BE2C (cell line): ENCODE results near the gene GPC6.
A peak's percentile ranks its signal among the peaks of the same experiment; 100 is the strongest.

ENCODE experiments used
- DNase-seq: peaks from one replicate; pipeline ENCODE4 v3.0.0-alpha.2; 2020
- H3K27me3 ChIP-seq: fragments of 250-450 bp; sonication (Bioruptor Pico); 2 replicates; pipeline ENCODE4 v1.5.1; 2020; ENCODE audit warnings: mild to moderate bottlenecking
- H3K36me3 ChIP-seq: fragments of 250-450 bp; sonication (Bioruptor Pico); 2 replicates; pipeline ENCODE4 v1.5.1; 2020; ENCODE audit warnings: mild to moderate bottlenecking
- H3K4me1 ChIP-seq: fragments of 250-450 bp; sonication (Bioruptor Pico); 2 replicates; pipeline ENCODE4 v1.5.1; 2020
- H3K4me3 ChIP-seq: 2 replicates; pipeline ENCODE4 v1.5.1; 2011; ENCODE audit warnings: low read depth, low read length
- H3K9me3 ChIP-seq: fragments of 250-450 bp; sonication (Bioruptor Pico); 2 replicates; pipeline ENCODE4 v1.5.1; 2020
- CTCF ChIP-seq: IDR thresholded peaks from 2 replicates; pipeline ENCODE4 v1.5.1; 2012; ENCODE audit warnings: mild to moderate bottlenecking, low read depth, low read length

The GPC6 gene

GRCh38 chr13:93984876-93985275, 758.3 kb downstream of the GPC6 start:
- no peak for TF ChIP-seq CTCF
- no peak overlapping the region for H3K4me3 ChIP-seq
- H3K36me3 ChIP-seq: no peaks in the 10 kb centered on the region
- H3K9me3 ChIP-seq: no peaks in the 10 kb centered on the region
- DNase-seq: no peak
- no peaks in the 10 kb centered on the region for H3K4me1 ChIP-seq
- H3K27me3 ChIP-seq: no peaks in the 10 kb centered on the region

GRCh38 chr13:93987458-93987857, 760.9 kb downstream of the GPC6 start:
- Histone ChIP-seq H3K4me1 (no peaks in the 10 kb centered on the region), H3K27me3 (no peaks in the 10 kb centered on the region), H3K36me3 (no peaks in the 10 kb centered on the region), H3K4me3 (no peak overlapping the region), H3K9me3 (no peaks in the 10 kb centered on the region)
- no peak for TF ChIP-seq CTCF
- no peak for DNase-seq

- Histone ChIP-seq H3K36me3 (no peaks in the 10 kb centered on the region), H3K4me3 (no peak overlapping the region), H3K4me1 (no peaks in the 10 kb centered on the region), H3K9me3 (no peaks in the 10 kb centered on the region), H3K27me3 (no peaks in the 10 kb centered on the region)
- DNase-seq: no peak
- no peak for TF ChIP-seq CTCF
Measured at GRCh38 chr13:93991569-93991968, 765.0 kb downstream of the GPC6 start.

- no peak for TF ChIP-seq CTCF
Measured at GRCh38 chr13:93996481-93996880, 769.9 kb downstream of the GPC6 start.

GRCh38 chr13:94006296-94006695, 779.7 kb downstream of the GPC6 start:
- peak; percentile 8 for DNase-seq
- H3K4me1 ChIP-seq: no peaks in the 10 kb centered on the region; the same call in 1 of the 2 replicates
- no peak for TF ChIP-seq CTCF
- H3K36me3 ChIP-seq: no peaks in the 10 kb centered on the region
- no peaks in the 10 kb centered on the region for H3K9me3 ChIP-seq
- no peaks in the 10 kb centered on the region for H3K27me3 ChIP-seq
- no peak overlapping the region for H3K4me3 ChIP-seq

More at GRCh38 chr13:93996481-93996880, 769.9 kb downstream of the GPC6 start:
- no peak overlapping the region for H3K4me3 ChIP-seq
- no peaks in the 10 kb centered on the region for H3K36me3 ChIP-seq
- DNase-seq: no peak
- H3K9me3 ChIP-seq: no peaks in the 10 kb centered on the region
- no peaks in the 10 kb centered on the region for H3K4me1 ChIP-seq
- no peaks in the 10 kb centered on the region for H3K27me3 ChIP-seq

GRCh38 chr13:94007072-94007471, 780.5 kb downstream of the GPC6 start:
- DNase-seq: no peak
- Histone ChIP-seq H3K9me3 (no peaks in the 10 kb centered on the region), H3K4me3 (no peak overlapping the region), H3K36me3 (no peaks in the 10 kb centered on the region), H3K4me1 (no peaks in the 10 kb centered on the region; the same call in 1 of the 2 replicates), H3K27me3 (no peaks in the 10 kb centered on the region)
- no peak for TF ChIP-seq CTCF
